Right ventricle myocardium superior (tissue), 1 donor: ENCODE results near the gene RAC2. TPM values are rescaled to one million over a fixed set of nuclear protein-coding genes. Genes with fewer than 3 reads are reported as not detected.

Source experiments
- ATAC-seq: fragments of 200-7000 bp; cut with Tn5 transposase; one replicate; pipeline ENCODE4 v1.9.1; 2020; ENCODE audit warnings: mild to moderate bottlenecking; ENCODE audit not compliant: poor library complexity
- DNase-seq: peaks from one replicate; pipeline ENCODE4 v3.0.0-alpha.2; 2020
- intact Hi-C: fragments of 100-400 bp; cut with DNase I; formaldehyde crosslinking; loops from one replicate; pipeline ENCODE4 v1.11.2; 2022
- total RNA-seq: library from RNA; stranded (reverse); fragmentation: NEBNext Ultra II Directional; extraction: Animal tissue kit (Norgen Biotek cat#: 25700); gene quantifications from one replicate; pipeline ENCODE4 v1.2.1, GENCODE V29; 2021
- donor health status: DM: no; HTN: yes; CAD: no; lungs with severe emphysema.

RAC2 gene
- total RNA-seq, 1 donor from 2014 or later, result 4.1 TPM

DNA sequence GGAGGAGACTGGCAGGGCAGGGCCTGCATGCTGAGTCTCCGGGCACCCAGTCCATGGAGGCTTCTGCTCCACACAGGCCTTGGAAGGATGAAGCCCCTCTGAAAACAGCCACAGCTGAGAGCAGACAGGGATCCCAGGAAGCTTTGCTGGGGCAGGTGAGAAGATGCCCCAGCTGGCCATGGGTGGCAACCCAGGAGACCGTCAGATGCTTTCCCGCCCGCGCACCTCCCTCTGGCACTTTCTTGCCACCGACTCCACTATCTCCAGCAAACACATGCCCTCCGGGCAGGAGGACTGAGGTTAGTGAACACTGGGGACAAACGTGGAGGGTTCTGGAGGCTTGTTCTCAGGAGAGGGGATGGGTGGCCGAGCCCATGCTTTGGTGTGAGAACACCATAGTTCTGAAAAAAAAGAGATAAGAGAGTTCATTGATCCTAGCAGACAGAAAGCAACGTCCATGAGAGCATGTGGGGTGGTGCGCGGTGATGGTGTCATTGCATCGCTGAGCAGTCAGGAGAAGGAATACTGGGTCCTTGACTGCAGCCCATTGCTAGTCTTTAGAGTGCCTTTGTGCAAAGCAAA lies 58.3 kb downstream of the RAC2 start:
- ATAC-seq (no peak), DNase-seq (peak; percentile 30)
- intact Hi-C loops, result no loop called here

DNA sequence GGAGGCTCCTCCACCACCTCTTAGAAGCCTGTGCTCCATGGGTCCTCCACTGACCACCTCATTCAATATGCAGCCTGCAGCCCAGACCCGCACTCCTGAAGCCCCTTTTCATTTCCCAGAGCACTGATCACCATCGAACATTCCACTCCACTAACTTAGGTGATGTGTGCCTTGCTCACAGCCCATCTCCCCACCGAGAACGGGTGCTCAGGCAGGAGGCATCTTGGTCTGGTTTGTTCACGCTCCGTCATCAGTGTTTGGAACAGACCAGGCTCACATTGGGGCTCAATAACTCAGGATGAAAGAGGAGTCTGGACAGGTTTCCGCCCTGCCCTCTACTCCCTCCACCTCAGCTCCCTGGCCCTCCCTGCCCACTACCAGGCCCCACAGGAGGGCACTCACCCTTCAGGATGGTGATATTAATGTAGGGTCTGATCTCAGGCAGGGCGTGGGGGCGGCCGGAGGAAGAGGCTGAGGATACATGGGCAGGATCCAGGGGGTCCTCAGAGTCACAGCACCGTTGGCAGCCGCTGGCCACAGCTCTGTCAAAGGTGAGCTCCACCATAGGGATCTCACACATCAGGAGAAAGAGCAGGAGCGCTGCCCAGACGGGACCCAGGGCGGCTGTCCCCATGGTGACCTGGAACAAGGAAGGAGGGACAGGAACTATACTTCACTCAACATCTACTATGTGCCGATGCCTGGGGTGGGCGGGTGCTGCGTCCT lies 59.1 kb downstream of the RAC2 start:
- peak; percentile 30 for DNase-seq
- ATAC-seq, result no peak
- intact Hi-C loops, result no loop called here

DNA sequence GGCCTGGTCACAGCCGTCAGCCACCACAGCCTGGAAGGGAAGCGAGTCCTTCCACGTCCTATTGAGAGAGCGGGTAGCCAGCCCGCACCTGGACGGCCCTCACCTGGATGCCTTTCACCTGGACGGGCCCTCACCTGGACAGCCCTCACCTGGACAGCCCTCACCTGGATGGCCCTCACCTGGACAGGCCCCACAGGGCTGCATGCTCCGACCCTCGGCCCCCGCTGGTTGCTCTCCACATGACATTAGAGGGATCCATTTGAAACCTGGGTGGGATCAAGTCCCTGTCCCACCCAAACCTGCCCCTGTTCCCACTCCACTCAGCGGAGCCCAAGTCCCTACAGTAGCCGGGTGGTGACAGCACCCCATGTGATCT lies 59.7 kb downstream of the RAC2 start:
- ATAC-seq (no peak), DNase-seq (no peak)
- intact Hi-C loops, result no loop called here

DNA sequence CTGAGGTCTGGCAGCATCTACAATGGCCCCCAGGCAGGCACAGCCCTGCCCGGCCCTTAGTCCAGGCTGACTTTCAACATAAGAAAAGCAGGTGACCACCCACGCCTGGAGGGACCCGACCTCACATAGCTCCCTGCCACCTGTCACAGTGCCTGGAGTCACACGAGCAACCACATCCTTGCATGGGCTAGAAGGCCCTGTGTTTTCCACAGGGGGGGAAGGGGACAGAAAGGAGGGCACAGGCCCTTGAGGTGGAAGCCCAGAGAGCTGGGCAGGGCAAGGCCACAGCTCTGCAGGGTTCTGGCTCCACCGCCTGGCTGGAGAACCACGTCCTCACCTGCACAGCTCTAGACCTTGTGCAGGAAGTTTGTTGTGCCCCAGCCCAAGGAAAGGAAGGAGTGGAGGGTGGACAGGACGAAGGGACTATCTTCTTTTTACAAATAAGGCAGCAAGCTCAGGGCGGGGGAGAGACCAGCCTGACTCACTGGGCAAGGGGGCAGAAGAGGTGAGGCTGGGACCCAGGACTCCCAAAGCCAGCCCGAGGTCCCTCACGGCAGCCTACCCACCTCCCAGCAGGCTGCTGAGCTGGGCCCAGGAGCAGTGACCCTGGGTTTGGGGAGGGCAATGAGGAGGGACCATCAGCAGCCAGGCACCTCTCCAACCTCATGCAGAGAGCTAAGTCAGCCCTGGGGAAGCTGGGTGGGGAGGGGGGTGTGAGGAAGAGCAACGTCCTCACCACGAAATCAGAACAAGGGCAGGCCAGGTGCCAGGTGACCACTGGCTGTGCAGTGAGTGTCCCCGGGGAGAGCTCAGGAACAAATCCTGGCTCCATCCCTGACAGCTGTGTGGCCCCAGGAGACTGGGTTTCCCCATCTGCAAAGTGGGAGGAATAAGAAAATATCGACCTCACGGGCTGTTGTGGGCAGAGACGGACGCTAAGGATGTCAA lies 60.4 kb downstream of the RAC2 start:
- DNase-seq (no peak), ATAC-seq (no peak)
- intact Hi-C loops, result no loop called here

DNA sequence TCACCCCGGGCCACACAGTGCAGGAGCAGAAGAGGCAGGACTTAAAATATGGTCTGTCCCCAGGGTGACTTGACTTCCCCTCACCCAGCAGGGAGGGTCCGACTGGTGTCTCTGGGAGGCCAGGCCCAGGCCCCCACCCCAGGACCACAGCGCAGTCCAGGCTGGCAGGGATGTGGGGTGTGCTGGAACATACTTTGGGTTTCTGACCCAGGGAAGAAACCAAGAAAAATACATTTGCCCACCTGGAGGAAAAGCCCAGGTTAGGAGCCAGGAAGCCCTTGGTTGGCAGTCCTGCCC lies 61.2 kb downstream of the RAC2 start:
- ATAC-seq (no peak), DNase-seq (no peak)
- intact Hi-C loops, result no loop called here

DNA sequence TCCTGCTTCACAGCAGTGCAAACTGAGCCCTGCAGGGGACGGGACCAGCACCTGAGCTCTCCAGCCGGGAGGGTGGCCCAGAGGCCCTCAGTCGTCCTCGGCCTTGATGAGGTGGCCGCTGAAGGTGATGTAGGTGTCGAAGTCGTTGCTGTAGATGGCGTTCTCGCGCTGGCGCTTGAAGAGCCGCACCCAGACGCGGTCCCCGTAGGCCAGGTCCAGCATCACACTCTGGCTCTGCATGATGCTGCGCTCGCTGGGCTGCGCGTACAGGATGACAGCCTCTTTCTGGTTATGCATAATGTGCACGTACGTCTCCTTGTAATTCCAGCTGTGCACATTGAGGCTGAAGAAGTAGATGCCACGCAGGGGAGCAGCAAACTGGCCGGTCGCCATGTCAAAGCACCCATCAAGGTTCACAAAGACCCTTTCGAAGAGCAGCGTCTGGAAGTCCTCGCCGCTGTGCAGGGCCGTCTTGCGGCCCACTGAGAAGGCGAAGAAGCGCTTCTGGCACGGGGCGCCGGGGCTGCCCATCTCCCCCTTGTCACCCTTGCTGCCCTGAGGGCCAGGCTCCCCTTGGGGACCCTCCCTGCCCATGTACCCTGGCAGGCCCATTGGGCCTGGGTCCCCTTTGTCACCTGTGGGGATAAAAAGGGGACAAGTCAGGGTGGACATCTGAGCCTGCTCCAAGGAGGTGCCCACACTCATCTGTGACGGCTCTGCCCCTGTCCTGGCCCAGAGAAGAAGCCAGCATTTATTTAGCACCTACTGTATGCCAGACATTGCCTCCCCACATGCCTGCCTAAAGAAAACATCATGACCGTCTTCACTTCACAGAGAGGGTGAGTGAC lies 61.7 kb downstream of the RAC2 start:
- intact Hi-C loops, result no loop called here

DNA sequence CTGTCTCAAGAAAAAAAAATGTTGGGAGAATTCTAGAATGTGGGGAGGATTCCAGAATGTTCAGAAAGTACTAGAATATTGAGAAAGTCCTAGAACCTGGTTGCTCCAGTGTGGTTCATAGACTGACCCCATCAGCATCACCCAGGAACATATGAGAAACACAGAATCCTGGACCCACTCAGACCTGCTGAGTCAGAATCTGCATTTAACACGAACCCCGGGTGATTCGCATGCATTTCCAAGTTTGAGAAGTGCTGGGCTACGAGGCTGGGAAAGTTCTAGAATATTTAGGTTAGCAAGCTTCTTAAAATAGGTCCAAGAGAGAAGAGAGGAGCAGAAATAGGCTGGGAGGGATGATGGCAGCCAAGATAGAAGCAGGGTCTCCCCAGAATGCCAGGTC lies 62.4 kb downstream of the RAC2 start:
- no peak for ATAC-seq
- DNase-seq, result no peak
- intact Hi-C loops, result no loop called here

More for the DNA sequence above, 61.7 kb downstream of the RAC2 start:
- ATAC-seq (no peak), DNase-seq (no peak)

DNA sequence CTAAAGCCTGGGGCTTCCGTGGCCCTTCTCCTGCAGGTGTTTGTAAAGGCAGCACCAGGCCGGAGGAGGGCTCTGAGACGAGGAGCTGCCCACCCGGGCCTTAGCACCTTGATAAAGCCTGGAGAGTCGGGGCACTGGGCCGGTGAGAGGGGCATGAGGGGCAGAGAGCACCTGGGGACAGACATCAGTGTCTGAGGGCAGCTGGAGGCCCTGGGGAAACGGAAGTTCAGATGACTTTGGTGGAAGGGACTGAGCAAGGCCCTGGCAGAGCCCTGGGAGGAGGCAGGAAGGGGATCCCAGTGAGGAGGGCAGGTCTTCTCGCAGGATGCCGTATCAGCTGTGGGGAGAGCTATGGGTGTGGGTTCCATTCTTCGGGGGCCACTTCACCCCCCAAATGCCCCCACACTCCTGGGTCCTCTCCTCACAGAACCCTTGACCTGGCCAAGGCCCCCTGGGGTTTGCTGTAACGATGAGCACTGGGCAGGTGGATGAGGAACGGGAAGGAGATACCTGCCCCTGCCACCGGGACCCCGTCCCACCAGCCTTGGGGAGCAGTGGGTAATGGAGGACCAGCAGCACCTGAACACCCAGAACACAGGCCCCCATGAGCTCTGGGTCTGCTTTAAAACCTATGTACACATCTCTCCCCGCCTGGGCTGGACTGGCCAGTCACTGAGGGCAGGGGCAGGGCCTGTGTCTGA lies 63.4 kb downstream of the RAC2 start:
- DNase-seq, result no peak
- no peak for ATAC-seq
- intact Hi-C loops, result no loop called here

DNA sequence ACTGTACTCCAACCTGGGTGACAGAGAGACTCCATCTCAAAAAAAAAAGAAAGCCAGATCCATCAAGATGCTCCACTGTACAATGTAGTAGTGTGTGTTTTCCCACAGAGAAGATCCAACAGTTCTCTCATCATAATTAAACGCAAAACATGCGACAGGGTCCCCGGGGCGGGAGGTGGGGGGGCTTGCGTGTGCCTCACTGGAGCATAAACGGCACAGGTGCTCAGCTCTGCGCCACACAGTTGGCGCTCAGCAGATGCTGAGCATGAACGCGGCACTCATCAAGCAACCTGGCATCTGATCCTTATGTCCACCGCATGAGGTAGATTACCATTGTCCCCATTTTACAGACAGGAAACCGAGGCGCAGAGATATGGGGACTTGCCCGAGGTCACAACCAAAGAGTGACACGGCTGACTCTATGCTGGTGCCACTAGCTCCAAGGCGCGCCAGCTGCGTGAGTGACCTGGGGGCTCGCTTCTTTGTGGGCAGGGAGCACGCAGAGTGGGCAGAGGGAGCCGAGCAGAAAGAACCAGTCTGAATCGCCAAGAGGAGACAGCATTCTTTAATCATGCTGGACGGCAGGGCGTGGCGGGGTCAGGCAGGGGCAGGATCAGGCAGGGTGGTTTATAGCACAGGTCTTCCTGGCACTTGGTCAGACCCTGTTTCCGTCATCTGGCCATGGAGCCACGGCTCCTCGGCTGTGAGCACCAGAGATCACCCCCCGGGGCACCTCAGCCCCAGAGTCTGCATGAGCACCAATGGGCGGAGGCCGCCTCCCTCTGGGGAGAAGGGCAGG lies 64.2 kb downstream of the RAC2 start:
- ATAC-seq, result no peak
- intact Hi-C loops, result no loop called here
- no peak for DNase-seq

DNA sequence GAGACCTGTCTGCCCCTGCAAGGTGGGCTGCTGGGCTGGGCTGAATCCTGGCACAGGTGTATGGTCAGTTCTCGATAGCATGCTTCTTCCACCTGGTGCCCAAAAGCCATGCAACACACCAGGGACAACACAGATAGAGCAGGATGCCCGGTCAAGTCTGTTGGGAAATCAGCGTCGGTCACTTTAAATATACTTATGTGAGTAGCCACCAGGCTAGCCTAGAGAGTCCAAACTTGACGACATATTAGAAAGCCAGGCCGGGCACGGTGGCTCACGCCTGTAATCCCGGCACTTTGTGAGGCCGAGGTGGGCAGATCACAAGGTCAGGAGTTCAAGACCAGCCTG lies 65.0 kb downstream of the RAC2 start:
- intact Hi-C loops, result no loop called here
- ATAC-seq (no peak), DNase-seq (peak; percentile 42)

DNA sequence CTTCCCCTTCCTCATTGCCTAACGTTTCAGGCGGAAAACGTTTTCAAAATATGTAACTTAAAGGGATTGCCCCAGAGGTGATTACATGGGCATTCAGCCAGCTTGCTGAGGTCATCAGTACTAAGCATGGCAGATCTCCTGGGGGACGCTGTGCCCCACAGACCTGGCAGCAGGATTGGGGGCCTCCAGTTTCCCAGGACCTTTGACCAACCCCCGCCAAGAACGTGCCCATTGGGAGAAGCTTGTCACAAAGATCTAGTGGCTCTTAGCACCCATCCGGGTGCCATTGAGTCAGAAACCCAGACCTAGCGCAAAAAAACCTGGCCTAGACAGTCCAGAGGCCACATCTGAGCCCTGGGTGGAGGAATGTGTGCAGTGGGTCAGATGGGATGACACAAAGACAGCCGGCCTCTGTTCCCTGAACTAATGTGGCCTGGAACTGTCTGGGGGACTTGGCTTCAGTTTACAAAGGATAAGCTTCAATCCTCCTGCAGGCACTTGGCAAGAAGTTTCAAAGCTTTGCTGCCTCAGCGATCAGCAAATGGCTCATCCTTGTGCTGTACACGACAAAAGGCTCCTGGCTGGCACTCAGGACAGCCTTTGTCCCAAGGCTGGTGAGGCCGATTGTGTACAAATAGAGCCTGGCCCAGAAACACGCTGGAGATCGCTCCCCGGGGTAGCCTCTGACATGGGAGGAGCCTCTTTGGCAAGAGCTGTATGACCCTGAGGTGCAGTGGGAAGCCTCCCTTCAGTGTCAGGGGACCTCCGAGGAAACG lies 65.5 kb downstream of the RAC2 start:
- intact Hi-C loops, result no loop called here
- ATAC-seq (peak; percentile 5), DNase-seq (peak; percentile 26)

DNA sequence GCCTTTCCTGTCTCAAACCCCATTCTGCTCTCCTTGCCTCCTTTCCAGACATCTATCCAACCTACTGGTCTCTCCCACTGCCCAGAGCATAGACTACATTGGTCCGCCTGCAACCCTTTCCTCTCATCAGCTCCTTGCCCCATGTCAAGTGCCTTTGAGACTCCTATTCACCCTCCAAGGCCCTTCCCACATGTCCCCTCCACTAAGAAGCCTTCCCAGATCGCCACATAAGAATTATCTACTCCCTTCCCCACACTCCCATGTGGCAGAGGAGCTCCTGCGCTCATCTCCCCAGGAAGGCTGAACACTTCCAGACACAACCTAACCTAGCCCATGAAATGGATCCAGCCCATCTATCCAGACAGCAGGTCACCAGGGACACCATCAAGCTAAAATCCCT lies 66.3 kb downstream of the RAC2 start:
- ATAC-seq (no peak), DNase-seq (no peak)
- intact Hi-C loops, result no loop called here

DNA sequence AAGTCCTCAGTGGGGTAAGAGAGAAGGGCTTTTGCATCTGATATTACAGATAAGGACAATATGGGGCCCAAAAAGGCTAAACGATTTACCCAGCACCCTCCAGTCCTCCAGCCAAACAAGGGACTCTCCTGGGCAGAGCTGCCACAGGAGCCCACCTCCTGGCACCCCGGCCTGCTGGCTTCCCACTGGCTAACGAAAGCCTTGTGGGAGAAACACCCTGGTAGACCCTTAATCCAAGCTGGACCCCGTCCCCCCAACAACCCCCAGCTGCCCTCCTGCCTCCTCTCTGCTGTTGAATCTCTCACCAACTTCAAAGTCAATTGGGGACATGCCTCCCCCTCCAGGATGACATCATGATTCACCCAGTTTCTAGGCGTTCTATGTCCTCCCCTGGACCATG lies 66.8 kb downstream of the RAC2 start:
- intact Hi-C loops, result no loop called here
- DNase-seq (no peak), ATAC-seq (no peak)

DNA sequence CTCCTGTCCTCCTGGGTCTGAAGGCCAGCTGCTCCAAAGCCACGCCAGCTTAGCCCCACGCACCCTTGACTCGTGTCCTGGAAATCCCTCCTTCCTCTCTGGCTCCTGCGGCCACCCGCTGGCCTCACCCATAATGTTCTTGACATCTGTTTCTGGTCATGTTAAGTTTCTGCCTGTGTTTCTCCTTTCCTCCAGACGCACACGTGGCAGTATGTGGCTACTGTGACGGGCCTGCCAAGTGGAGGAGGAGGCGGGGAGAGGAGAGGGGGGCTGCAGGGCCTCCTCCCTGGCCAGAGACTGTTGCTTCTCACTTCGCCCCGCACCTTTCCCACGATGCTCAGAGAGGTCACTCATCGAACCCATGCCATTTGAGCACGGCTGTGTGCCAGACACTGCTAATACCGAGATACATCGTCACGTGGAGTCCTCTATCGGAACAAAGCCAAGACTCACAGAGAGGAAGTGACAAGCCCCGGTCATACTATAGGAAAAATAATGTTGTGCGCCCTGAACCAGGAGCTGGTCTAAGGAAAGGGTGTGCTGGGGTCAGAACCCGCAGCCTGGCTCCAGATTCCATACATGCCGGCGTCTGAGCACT lies 67.5 kb downstream of the RAC2 start:
- peak; percentile 84 for ATAC-seq
- intact Hi-C loops, result no loop called here
- DNase-seq, result peak; percentile 84

DNA sequence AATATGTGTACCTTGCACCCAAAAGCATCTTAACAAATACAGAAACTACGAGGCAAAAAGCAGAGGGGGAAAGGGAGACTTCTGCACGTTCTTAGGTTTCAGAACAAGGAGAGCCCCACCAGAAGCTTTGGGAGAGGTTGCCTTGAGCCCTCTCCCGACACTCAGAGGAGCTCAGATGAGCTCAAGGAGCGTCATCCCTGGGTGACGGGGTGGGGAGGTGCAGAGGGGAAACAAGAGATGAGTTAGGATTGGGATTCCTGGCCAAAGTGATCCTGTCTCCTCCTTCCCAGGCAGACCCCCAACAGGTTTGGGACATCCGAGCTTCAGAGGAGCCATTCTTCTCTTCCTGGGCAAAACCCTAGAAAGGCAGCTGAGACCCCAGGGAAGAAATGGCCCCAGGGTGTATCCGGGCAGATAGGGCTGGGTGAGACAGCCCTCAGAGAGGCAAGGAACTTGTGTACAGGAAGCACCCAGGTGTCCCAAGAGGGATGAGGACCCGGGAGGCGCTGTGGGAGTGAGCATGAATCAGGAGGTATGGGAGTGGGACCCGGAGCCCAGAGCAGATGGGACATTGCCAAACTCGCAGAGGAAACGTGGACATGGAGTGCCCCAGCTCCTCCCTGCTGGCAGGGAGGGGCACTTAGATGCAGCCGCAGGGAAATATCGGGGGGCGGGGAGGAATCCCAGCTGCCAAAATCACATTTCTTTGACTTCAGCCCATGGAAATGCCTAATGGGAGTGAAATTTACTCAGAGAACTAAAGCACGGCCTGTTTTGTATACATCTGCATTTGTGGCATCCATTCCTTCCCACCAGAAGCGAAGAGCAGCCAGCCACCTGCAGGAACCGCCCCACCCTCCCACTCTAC lies 68.4 kb downstream of the RAC2 start:
- ATAC-seq (no peak), DNase-seq (no peak)
- intact Hi-C loops, result no loop called here
